Cortex of kidney (tissue), 1 donor: ENCODE measurements around the gene ACSM3.
"Not testable (repeated sequence)": the region's sequence is repeated elsewhere in the genome, so short reads cannot be mapped to it uniquely, and the experiment has no call there.

Experiments
- DNase-seq: peaks from one replicate; lab custom pipeline; 2025; lab: John Stamatoyannopoulos, UW

Gene ACSM3

DNA sequence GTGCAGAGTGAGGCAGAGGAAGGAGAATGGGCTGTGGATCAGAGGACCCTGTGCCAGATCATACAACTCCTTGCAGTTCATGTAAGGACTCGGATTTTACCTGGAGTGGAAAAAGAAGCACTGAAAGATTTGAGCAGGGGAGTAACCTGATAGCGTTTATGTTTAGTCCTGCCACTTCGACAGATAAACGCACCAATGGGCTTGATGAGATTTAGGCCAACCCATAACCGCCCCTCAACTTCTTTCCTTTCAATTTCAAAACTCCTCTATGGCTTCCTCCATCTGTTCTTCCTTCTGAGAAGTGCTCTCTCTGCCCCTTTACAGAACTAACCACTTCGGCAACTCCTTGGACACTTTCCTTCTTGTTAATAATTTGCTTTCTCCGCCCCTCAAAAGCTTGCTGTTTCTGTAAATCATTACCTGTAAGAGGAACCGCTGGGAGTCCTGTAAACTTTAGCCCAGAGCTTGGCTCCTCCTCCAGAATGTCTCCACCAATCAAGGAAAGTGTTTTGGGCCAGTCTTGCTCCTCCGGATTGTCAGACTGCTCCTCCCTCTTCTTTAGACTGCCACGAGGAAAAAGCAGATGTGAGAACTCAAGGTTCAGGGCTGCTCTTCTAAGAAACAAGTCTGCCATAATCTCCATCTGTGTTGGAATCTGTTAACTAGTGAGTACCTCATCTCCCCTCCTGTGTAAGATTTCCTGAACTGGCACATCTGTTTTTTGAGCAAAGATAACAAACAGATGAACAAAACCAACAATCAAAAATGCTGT lies at the start of gene ACSM3:
Gene ACSM3 (plus strand): TSS at position 554 of the 772 bp plus-strand sequence. CDS start 6,021 bp downstream, outside the sequence.
- DNase-seq, result no peak

DNA sequence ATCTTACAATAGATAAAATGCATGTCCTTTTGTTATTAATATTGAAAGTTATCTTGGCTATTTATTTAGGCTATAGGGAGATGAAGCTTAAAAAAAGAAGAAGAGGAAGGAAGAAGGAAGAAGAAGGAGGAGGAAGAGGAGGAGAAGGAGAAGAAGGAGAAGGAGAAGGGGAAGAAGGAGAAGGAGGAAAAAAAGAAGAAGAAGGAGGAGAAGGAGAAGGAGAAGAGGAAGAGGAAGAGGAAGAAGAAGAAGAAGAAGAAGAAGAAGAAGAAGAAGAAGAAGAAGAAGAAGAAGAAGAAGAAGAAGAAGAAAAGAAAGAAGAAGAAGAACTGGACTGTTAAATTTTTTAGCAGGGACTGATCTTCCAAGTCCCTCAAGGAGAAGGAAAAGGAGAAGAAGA lies 46.1 kb upstream of the ACSM3 start:
- DNase-seq, result not testable (repeated sequence)

DNA sequence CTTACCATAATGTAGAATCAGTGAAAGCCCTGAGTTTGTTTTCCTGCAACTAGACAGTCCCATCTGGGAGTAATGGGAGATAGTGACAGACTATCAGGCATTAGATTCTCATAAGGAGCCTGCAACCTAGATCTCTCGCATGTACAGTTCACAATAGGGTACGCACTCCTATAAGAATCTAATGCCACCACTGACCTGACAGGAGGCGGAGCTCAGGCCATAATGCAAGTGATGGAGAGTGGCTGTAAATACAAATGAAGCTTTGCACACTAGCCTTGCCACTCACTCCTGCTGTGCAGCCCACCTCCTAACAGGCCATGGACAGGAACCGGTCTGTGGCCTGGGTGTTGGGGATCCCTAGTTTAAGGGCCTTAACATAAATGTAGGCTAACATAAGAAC lies 43.6 kb upstream of the ACSM3 start:
- DNase-seq, result no peak

- DNase-seq, result no peak
Measured at GRCh38 chr16:20726661-20727060, 37.2 kb upstream of the ACSM3 start.

GRCh38 chr16:20727181-20727580 lies 36.6 kb upstream of the ACSM3 start:
- DNase-seq, result no peak

- DNase-seq, result no peak
Measured at GRCh38 chr16:20729141-20729540, 34.7 kb upstream of the ACSM3 start.

GRCh38 chr16:20734056-20734455 lies 29.8 kb upstream of the ACSM3 start:
- DNase-seq, result no peak

DNA sequence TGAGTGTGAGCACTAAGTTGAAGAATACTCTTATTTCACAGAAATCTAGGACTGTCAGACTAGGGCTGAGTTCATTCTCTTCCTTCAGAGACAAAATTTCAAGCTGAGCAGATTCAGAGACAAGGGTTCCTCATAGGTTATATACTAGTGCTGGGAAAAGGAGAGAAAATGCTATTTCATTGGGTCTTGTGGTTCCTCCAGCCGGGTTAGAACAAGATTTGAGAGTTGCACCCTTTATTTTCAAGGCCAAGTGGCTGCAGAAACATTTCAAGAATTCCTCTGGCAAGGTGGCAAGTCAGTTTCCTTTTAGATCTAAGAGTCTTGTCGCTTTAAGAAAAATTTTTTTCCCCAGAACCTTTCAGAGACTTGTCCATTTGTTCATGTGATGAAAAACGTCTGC lies 29.0 kb upstream of the ACSM3 start:
- DNase-seq, result no peak

GRCh38 chr16:20735490-20735889 lies 28.3 kb upstream of the ACSM3 start:
- DNase-seq, result no peak

DNA sequence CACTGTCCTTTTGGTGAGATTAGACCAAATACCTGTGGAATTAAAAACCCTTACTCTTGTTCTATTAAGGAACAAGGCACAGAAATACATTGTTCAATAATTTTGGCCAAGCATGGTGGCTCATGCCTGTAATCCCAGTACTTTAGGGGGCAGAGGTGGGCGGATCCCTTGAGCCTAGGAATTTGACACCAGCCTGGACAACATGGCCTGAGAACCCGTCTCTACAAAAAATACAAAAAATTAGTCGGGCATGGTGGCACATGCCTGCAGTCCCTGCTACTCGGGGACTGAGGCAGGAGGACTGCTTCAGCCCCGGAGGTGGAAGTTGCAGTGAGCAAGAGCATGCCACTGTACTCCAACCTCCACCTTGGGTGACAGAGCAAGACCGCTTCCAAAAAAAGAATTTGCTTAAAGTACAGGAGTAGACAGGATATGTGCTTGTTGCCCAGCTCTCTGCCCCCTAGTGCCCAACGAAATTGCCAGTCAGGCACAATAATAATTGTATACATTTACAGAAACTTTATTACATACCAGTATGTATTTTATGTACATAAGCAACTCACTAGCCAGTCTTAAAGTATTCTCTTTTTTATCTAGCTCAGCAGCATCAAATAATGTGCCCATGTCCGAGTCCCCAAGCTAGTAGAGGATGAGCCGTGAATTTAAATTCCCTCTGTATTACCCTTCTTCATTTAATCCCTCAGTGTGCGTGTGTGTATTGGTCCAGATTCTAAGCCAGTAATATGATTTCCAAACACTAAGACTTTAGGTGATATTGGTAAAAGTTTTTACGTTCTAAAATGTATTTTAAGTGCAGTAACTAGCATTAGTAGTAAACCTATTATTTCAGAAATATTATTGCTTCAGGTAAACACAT lies 23.6 kb upstream of the ACSM3 start:
- no peak for DNase-seq

- no peak for DNase-seq
Measured at GRCh38 chr16:20740901-20741521, 22.8 kb upstream of the ACSM3 start.

GRCh38 chr16:20741554-20742285 lies 22.1 kb upstream of the ACSM3 start, which contains the start of gene THUMPD1:
THUMPD1 (minus strand) TSS chr16:20741818; CDS start chr16:20741739, 79 bp downstream.
- DNase-seq, result no peak

GRCh38 chr16:20743591-20743990 lies 20.2 kb upstream of the ACSM3 start:
- DNase-seq, result no peak

GRCh38 chr16:20744922-20745440 lies 18.8 kb upstream of the ACSM3 start:
- DNase-seq, result no peak

GRCh38 chr16:20746461-20746860 lies 17.4 kb upstream of the ACSM3 start:
- DNase-seq, result no peak

GRCh38 chr16:20747030-20747816 lies 16.6 kb upstream of the ACSM3 start:
- DNase-seq, result no peak

- DNase-seq, result no peak
Measured at GRCh38 chr16:20749474-20749873, 14.3 kb upstream of the ACSM3 start.

- DNase-seq, result no peak
Measured at GRCh38 chr16:20750558-20750957, 13.3 kb upstream of the ACSM3 start.

DNA sequence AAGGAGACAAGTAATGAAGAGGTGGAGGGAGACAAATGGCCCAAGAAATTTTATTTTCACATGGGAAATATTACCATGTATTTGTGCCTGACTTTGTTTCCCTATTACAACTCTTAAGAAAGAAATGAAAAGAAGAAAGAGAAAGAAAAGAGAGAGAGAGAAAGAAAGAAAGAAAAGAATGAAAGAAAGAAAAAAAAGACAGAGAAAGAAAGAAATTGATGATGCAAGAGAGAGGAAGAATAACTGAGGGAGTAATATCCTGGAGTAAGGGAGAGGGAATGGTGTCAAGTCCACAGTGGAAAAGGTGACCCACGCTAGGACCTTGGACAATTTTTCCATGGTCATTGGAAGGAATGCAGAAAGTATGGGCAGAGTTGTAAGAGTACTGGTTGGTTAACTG lies 10.1 kb upstream of the ACSM3 start:
- no peak for DNase-seq

GRCh38 chr16:20755238-20755637 lies 8.6 kb upstream of the ACSM3 start:
- DNase-seq, result no peak

GRCh38 chr16:20755799-20756198 lies 8.0 kb upstream of the ACSM3 start:
- not testable (repeated sequence) for DNase-seq
